ENCODE results near the gene UGT1A9.

UGT1A9 gene

DNA sequence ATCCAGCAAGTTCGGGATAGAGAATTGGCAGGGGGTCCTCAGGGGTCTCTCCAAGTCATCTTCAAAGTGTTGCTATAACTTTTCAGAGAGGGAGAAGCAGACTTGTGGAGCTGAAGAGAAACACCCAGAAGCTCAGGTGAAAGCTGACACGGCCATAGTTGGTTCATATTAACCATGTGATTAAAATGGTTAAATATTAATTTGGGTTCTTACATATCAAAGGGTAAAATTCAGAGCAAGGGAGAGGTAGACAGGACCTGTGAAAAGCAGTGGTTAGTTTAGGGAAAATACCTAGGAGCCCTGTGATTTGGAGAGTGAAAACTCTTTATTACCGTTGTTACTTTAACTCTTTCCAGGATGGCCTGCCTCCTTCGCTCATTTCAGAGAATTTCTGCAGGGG, 20.9 kb downstream of the UGT1A9 start, which contains the start of gene UGT1A6:
UGT1A6 (plus strand) TSS at position 243 of the 400 bp plus-strand sequence; CDS start at position 358, 115 bp downstream.
- no peak for TF ChIP-seq CTCF (IDR thresholded peaks at IDR 0.05)

GRCh38 chr2:233693963-233694362, 22.3 kb downstream of the UGT1A9 start:
- no peak for TF ChIP-seq CTCF (IDR thresholded peaks at IDR 0.05)

- TF ChIP-seq CTCF (IDR thresholded peaks at IDR 0.05), result no peak
These were observed 27.0 kb downstream of the UGT1A9 start for GRCh38 chr2:233698740-233699139.

DNA sequence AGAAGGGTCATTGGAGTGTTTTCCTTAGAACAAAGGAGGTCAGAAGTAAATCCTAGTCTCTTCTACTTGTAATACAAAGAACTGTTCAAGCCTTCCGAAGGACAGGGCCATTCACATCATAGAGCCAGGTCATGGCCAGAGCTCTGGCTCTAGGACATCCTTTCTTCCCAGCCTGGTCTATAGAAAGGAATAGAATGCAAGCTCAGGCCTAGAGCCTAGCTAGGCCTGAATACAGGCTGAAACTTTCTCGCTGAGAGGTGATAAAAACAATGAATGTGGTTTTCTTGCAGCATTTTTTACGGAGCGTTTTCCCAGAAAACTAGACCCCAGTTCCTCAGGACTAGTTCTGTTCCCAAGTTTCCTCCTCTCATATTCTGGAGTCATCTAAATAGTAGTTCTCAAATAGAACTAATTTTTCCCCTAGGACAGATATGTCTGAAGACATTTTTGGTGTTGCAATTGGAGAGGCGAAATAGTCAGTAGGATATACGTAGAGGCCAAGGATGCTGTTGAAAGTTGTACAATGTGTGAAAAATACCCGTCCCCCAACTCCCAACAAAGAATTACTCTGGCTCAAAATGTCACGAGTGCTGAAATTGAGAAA, 27.8 kb downstream of the UGT1A9 start:
- no peak for TF ChIP-seq CTCF (IDR thresholded peaks at IDR 0.05)

DNA sequence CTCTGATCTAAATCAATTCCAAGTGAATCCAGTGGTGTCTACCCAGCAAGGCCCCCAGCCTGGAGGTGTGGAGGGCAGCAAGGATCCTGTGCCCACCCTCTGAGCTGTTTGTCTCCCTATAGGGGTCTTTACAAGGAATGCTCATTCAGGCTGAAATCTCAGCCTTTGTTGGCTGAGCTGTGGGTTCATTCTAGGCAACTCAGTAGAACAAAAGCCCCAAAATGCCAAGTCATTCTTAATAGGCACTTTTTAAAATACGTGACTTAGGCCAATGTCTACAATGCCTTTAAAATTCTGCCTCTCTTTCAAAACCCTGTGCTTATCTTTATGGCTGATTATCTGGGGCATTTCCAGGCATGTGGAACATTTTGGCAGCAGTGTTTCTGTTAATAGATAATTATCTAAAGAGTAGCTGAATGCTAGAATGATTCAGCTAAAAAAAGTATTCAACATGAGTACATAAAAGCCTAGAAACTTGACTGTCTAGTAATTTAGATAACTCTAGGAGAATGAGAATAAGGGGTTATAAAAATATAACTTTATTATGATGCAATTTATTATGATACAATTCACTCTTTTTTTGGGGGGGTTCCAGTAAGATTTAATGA, 28.4 kb downstream of the UGT1A9 start:
- no peak for TF ChIP-seq CTCF (IDR thresholded peaks at IDR 0.05)

DNA sequence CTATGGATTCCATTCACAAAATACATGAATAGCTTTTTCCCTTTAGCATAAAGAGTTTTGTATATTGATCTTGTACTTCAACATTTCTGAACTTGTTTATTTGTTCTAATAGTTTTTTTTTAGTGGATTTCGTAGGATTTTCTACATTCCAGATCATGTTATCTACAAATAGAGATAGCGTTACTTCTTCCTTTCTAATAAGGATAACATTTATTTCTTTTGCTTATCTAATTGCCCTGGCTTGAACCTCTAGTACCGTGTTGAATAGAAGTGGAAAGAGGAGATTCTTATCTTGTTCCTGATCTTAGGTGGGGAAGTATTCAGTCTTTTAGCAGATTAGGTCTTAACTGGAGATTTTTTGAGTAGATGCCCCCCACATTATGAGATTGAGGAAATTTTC, 30.5 kb downstream of the UGT1A9 start:
- no peak for TF ChIP-seq CTCF (IDR thresholded peaks at IDR 0.05)

DNA sequence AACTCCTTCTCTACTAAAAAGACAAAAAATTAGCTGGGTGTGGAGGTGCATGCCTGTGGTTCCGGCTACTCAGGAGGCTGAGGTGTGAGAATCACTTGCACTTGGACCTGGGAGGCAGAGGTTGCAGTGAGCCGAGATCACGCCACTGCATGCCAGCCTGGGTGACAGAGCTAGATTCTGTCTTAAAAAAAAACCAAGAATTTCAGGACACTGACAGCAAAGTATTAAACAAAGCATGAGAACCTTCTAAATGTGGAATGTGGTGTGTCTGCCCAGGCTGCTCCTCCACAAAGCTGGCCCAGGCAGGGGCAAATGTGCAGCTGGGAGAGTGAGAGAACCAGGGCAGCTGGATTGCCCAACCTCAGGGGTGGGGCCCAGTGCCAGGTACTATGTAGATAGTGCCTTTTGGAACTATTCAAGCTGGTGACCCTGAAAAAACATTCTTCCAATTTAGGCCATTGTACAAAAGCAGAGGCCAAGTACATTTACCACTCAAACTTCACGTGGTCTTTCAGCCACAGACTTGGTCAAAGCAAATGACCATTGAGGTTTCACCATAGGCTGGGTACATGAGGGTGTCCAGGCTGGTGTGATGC, 34.3 kb downstream of the UGT1A9 start:
- no peak for TF ChIP-seq CTCF (IDR thresholded peaks at IDR 0.05)

Measured in LNCAP (cell line).